ENCODE measurements around the gene CDH13.

GRCh38 chr16:83682116-83682867, 1055.5 kb downstream of the CDH13 start:
- no peak for TF ChIP-seq CTCF (IDR thresholded peaks at IDR 0.05; ENCODE audit: low read depth, low read length)
- no peak for TF ChIP-seq EZH2phosphoT487 (IDR thresholded peaks at IDR 0.05; ENCODE audit: low read depth)

Data from OCI-LY3 (cell line).